HepG2 (cell line): ENCODE data around the gene KCND3. TPM values are rescaled to one million over a fixed set of nuclear protein-coding genes. Genes with fewer than 3 reads are reported as not detected.

Experiments used
- ATAC-seq: fragments of 200-7000 bp; cut with Tn5 transposase; 3 replicates; pipeline ENCODE4 v1.9.1; 2020; ENCODE audit warnings: mild to moderate bottlenecking, moderate library complexity
- BruUV-seq: library from RNA; stranded (reverse); fragments of 400-500 nt; replicated peaks from 2 replicates; lab custom pipeline; 2021; lab: Mats Ljungman, UMichigan
- CTCF ChIA-PET: fragments of 300-600 bp; formaldehyde crosslinking; extraction: SDS; loops from one replicate; lab custom pipeline; 2021; ENCODE audit warnings: low total read pairs, inconsistent platforms, low intra/inter-chr PET ratio; lab: Yijun Ruan, JAX
- POLR2A ChIA-PET: fragments of 350-600 bp; sonication (Branson Sonifier 250); formaldehyde crosslinking; loops from one replicate; lab custom pipeline; 2020; ENCODE audit warnings: antibody characterized with exemption, inconsistent platforms; lab: Yijun Ruan, JAX
- DNase-seq: peaks from one replicate; pipeline ENCODE4 v3.0.0-alpha.2; 2015; ENCODE audit warnings: low spot score
- FAIRE-seq: peaks from 3 replicates; lab custom pipeline; 2011; peaks lifted over from hg19 to GRCh38; lab: Jason Lieb, UNC
- H2AFZ ChIP-seq: one replicate; pipeline ENCODE4 v1.6.1; 2011; ENCODE audit warnings: low read length, inconsistent platforms
- H3K27ac ChIP-seq: fragments of 300-600 bp; 3 replicates; pipeline ENCODE4 v1.8.0; 2011; ENCODE audit warnings: mixed run types, mild to moderate bottlenecking, mixed read lengths, low read length, inconsistent platforms; ENCODE audit not compliant: insufficient read depth; ENCODE audit errors: extremely low read length
- H3K27me3 ChIP-seq, 2 experiments: fragments of 200-600 bp in 1 of 2; 2 replicates in 1 of 2; 3 replicates in 1 of 2; pipeline versions ENCODE4 v1.6.0 to v1.8.0; 2011; ENCODE audit warnings: low read length in 2 of 2, mild to moderate bottlenecking in 2 of 2, moderate library complexity in 2 of 2, inconsistent platforms in 1 of 2; ENCODE audit not compliant: insufficient read depth in 2 of 2, control insufficient read depth in 1 of 2
- H3K36me3 ChIP-seq, 2 experiments: fragments of 200-600 bp in 1 of 2; replicated peaks in 1 of 2; 2 replicates in 1 of 2; 3 replicates in 1 of 2; pipeline versions ENCODE4 v1.5.1 to v1.8.0; 2011; ENCODE audit warnings: low read length in 2 of 2, inconsistent platforms in 1 of 2; ENCODE audit not compliant: insufficient read depth in 2 of 2, control insufficient read depth in 1 of 2
- H3K4me1 ChIP-seq: 2 replicates; pipeline ENCODE4 v1.5.1; 2012; ENCODE audit warnings: low read length, inconsistent platforms; ENCODE audit not compliant: insufficient read depth
- H3K4me2 ChIP-seq: 2 replicates; pipeline ENCODE4 v1.6.0; 2011; ENCODE audit warnings: low read depth, low read length, inconsistent platforms
- H3K4me3 ChIP-seq, 3 experiments: fragments of 200-600 bp in 1 of 3; sonication (generic), shearing (Covaris generic) in 1 of 3; replicated peaks in 1 of 3; 2 replicates each; pipeline ENCODE4 v1.5.1; 2011 to 2016; ENCODE audit warnings: low read length in 3 of 3, inconsistent platforms in 2 of 3, low read depth in 2 of 3, mild to moderate bottlenecking in 2 of 3, control low read depth in 1 of 3, mixed read lengths in 1 of 3; ENCODE audit not compliant: insufficient read depth in 1 of 3
- H3K79me2 ChIP-seq: one replicate; pipeline ENCODE4 v1.6.1; 2011; ENCODE audit warnings: low read length, inconsistent platforms; ENCODE audit not compliant: insufficient read depth
- H3K9ac ChIP-seq: 2 replicates; pipeline ENCODE4 v1.6.0; 2011; ENCODE audit warnings: mild to moderate bottlenecking, low read depth, low read length, inconsistent platforms; ENCODE audit not compliant: insufficient read depth
- H3K9me3 ChIP-seq: 2 replicates; pipeline ENCODE4 v1.5.1; 2012; ENCODE audit warnings: mild to moderate bottlenecking, low read length
- H4K20me1 ChIP-seq: 2 replicates; pipeline ENCODE4 v1.6.0; 2011; ENCODE audit warnings: inconsistent platforms, mild to moderate bottlenecking, low read length, moderate library complexity; ENCODE audit not compliant: insufficient read depth
- ARID5B ChIP-seq: IDR thresholded peaks from 2 replicates; pipeline ENCODE4 v1.4.0; 2020; ENCODE audit warnings: mild to moderate bottlenecking, missing genetic modification reagents
- EZH2 ChIP-seq: conservative IDR thresholded peaks from 2 replicates; pipeline ENCODE4 v1.6.1; 2012; ENCODE audit warnings: mild to moderate bottlenecking, low read depth, low read length, moderate library complexity
- GMEB2 ChIP-seq: IDR thresholded peaks from 2 replicates; pipeline ENCODE4 v1.6.1; 2016; ENCODE audit warnings: missing biosample characterization, missing genetic modification reagents, low read depth
- HIC2 ChIP-seq: sonication (generic); formaldehyde crosslinking; IDR thresholded peaks from 2 replicates; pipeline ENCODE4 v1.9.0; 2022; ENCODE audit warnings: low read depth, missing genetic modification reagents
- MXD4 ChIP-seq: IDR thresholded peaks from 2 replicates; pipeline ENCODE4 v1.6.1; 2016; ENCODE audit warnings: mild to moderate bottlenecking, missing biosample characterization, missing genetic modification reagents
- RORA ChIP-seq: sonication (generic); formaldehyde crosslinking; IDR thresholded peaks from 2 replicates; pipeline ENCODE4 v1.5.0; 2020; ENCODE audit warnings: mild to moderate bottlenecking, missing genetic modification reagents, moderate library complexity
- TARDBP ChIP-seq: sonication (generic); formaldehyde crosslinking; IDR thresholded peaks from 2 replicates; pipeline ENCODE4 v1.8.0; 2022; ENCODE audit warnings: mild to moderate bottlenecking, missing genetic modification reagents
- TBP ChIP-seq: sonication (generic); formaldehyde crosslinking; IDR thresholded peaks from 2 replicates; pipeline ENCODE4 v1.5.0; 2020; ENCODE audit warnings: missing genetic modification reagents
- TEAD3 ChIP-seq: optimal IDR thresholded peaks from 2 replicates; pipeline ENCODE3; 2016; ENCODE audit warnings: borderline replicate concordance
- ZBTB42 ChIP-seq: sonication (generic); formaldehyde crosslinking; IDR thresholded peaks from 2 replicates; pipeline ENCODE4 v1.5.0; 2020; ENCODE audit warnings: mild to moderate bottlenecking, missing genetic modification reagents
- ZFP91 ChIP-seq: sonication (generic); formaldehyde crosslinking; IDR thresholded peaks from 2 replicates; pipeline ENCODE4 v1.9.0; 2022; ENCODE audit warnings: missing genetic modification reagents, mild to moderate bottlenecking, borderline replicate concordance
- ZNF253 ChIP-seq: sonication (generic); formaldehyde crosslinking; IDR thresholded peaks from 2 replicates; pipeline ENCODE4 v1.8.0; 2022; ENCODE audit warnings: mild to moderate bottlenecking, missing genetic modification reagents, borderline replicate concordance
- ZNF792 ChIP-seq: IDR thresholded peaks from 2 replicates; pipeline ENCODE4 v1.6.1; 2016
- WGBS: methylation state at CpG from one replicate; pipeline ENCODE4 v1.1.6; 2017; ENCODE audit warnings: low lambda C conversion rate; 5-methylcytosine and 5-hydroxymethylcytosine counted together
- in situ Hi-C: cut with HindIII; loops from 2 replicates; pipeline ENCODE4 v1.10.0; 2017; ENCODE audit warnings: low pct_unique_long_range_greater_than_20kb; ENCODE audit not compliant: extremely low pct_ligation_motif_present
- intact Hi-C: fragments of 100-400 bp; cut with micrococcal nuclease; formaldehyde crosslinking; loops from one replicate; pipeline ENCODE4 v1.10.0; 2022; ENCODE audit not compliant: unreplicated experiment
- polyA plus RNA-seq, 8 experiments: library from polyadenylated mRNA; depleted of rRNA in 3 of 8; stranded (reverse) in 7 of 8; unstranded in 1 of 8; fragments of >200 nt; fragmentation: Illumina TruSeq in 4 of 8; extraction: Trizol in 4 of 8; gene quantifications; 2 replicates each; pipeline versions ENCODE4 v1.2.1 to v1.2.3, GENCODE V29; 2011 to 2016; ENCODE audit warnings: low read depth in 4 of 8, missing spikeins in 1 of 8, mixed read lengths in 1 of 8; ENCODE audit not compliant: insufficient read depth in 1 of 8
- total RNA-seq, 5 experiments: library from RNA; depleted of rRNA; stranded (reverse); fragments of >200 nt; fragmentation: Illumina TruSeq; extraction: Trizol; gene quantifications; 2 replicates each; pipeline ENCODE4 v1.2.3, GENCODE V29; 2016; ENCODE audit warnings: low read depth in 1 of 5

The KCND3 gene
- total and polyA plus RNA-seq, 2 of the 13 experiments (the other 11 are each of a cell fraction or from before 2014, with no cell fraction given): 0.04 TPM; not detected in 1

GRCh38 chr1:111733183-111733991, 256.1 kb downstream of the KCND3 start:
- ChIA-PET CTCF (no interaction called here), POLR2A (interaction anchor here (0.7 to 1.1 kb wide), 4 partner anchors 11 to 505 kb away, joined by 3 to 4 read pairs (median 3); no protein-coding TSS in a partner anchor)
- intact Hi-C loops (no loop called here), in situ Hi-C loops (no loop called here)
- Histone ChIP-seq H3K4me2 (peak overlapping the region; percentile 55), H4K20me1 (no peaks in the 10 kb centered on the region), H3K27ac (peak overlapping the region; percentile 82), H3K79me2 (peaks cover 18% of the 10 kb centered on the region), H3K9me3 (no peaks in the 10 kb centered on the region), H3K4me1 (peaks cover 85% of the 10 kb centered on the region), H2AFZ (no peak overlapping the region), H3K9ac (peak overlapping the region; percentile 68), H3K4me3 (peak overlapping the region in 1 of 3 experiments; percentile 43; a peak in 1 of 6 replicates), H3K36me3 (no peaks in the 10 kb centered on the region), H3K27me3 (no peaks in the 10 kb centered on the region)
- FAIRE-seq (peak; percentile 90), DNase-seq (peak; percentile 92), ATAC-seq (peak; percentile 85)
- WGBS: 41% methylated on average over 8 of the region's 9 CpGs
- BruUV-seq: TSS peak; percentile 93
- TF ChIP-seq ZNF792 (CRISPR knock-in tag) (0 out of 2 replicates have a peak, but pooled peaks have one; percentile 31), MXD4 (CRISPR knock-in tag) (peak; percentile 66; the same call in 1 of the 2 replicates), EZH2 (no peak), TBP (CRISPR knock-in tag) (no peak), TARDBP (CRISPR knock-in tag) (peak; percentile 68), TEAD3 (CRISPR knock-in tag) (peak; percentile 74), ZNF253 (CRISPR knock-in tag) (no peak), GMEB2 (CRISPR knock-in tag) (no peak), ARID5B (CRISPR knock-in tag) (peak; percentile 74), RORA (no peak), ZFP91 (CRISPR knock-in tag) (peak; percentile 31; the same call in 1 of the 2 replicates), HIC2 (CRISPR knock-in tag) (no peak), ZBTB42 (CRISPR knock-in tag) (no peak)
